Prostate gland (tissue), 2 donors: ENCODE measurements around the gene TSPAN11. TPM values are rescaled to one million over a fixed set of nuclear protein-coding genes. Genes with fewer than 3 reads are reported as not detected.

Experiments used
- DNase-seq: peaks from one replicate; pipeline ENCODE4 v3.0.0-alpha.2; 2019; ENCODE audit warnings: low spot score
- H3K27ac ChIP-seq, 2 donors: fragments of 200-600 bp; sonication (generic); 2 replicates each; pipeline ENCODE4 v1.5.1; 2017 to 2019
- H3K27me3 ChIP-seq: fragments of 200-600 bp; sonication (generic); replicated peaks from 2 replicates; pipeline ENCODE4 v1.5.1; 2019; ENCODE audit not compliant: insufficient read depth
- H3K36me3 ChIP-seq, 2 donors: fragments of 200-600 bp; sonication (generic); 1 replicate in 1 of 2; 2 replicates in 1 of 2; pipeline versions ENCODE4 v1.5.1 to v1.8.1; 2017 to 2019
- H3K4me1 ChIP-seq: fragments of 200-600 bp; sonication (generic); replicated peaks from 2 replicates; pipeline ENCODE4 v1.5.1; 2019
- H3K4me3 ChIP-seq, 2 donors: fragments of 200-600 bp; sonication (generic); 2 replicates each; pipeline ENCODE4 v1.5.1; 2017 to 2019
- H3K9me3 ChIP-seq: fragments of 200-600 bp; sonication (generic); 2 replicates; pipeline ENCODE4 v1.5.1; 2017
- CTCF ChIP-seq, 4 experiments: fragments of 200-600 bp in 2 of 4; fragments of 450-650 bp in 2 of 4; sonication (generic) in 2 of 4; IDR thresholded peaks; 1 replicate in 3 of 4; 2 replicates in 1 of 4; pipeline ENCODE4 v1.5.1; 2016 to 2019; ENCODE audit warnings: antibody characterized with exemption in 4 of 4, mild to moderate bottlenecking in 2 of 4, moderate library complexity in 2 of 4
- POLR2A ChIP-seq: fragments of 450-650 bp; IDR thresholded peaks from one replicate; pipeline ENCODE4 v1.6.1; 2016; ENCODE audit warnings: antibody characterized with exemption, mild to moderate bottlenecking
- POLR2AphosphoS5 ChIP-seq: sonication (generic); formaldehyde crosslinking; IDR thresholded peaks from one replicate; pipeline ENCODE4 v1.6.1; 2017; ENCODE audit warnings: antibody characterized with exemption
- WGBS: methylation state at CpG from one replicate; pipeline ENCODE4 v1.1.5; 2018; 5-methylcytosine and 5-hydroxymethylcytosine counted together
- intact Hi-C: fragments of 100-400 bp; cut with DNase I; formaldehyde crosslinking; loops from one replicate; pipeline ENCODE4 v1.14.2; 2022
- total RNA-seq, 2 donors: library from RNA; depleted of rRNA; stranded (reverse); fragments of >200 nt; gene quantifications; one replicate each; pipeline ENCODE4 v1.1.0, GENCODE V29; 2016

The TSPAN11 gene
- total RNA-seq, 2 donors from 2014 or later, result 1.0 to 4.1 TPM

GRCh38 chr12:30980955-30981662, 54.6 kb downstream of the TSPAN11 start:
- Histone ChIP-seq H3K4me1 (no peaks in the 10 kb centered on the region), H3K9me3 (no peaks in the 10 kb centered on the region), H3K36me3 (no peaks in the 10 kb centered on the region), H3K4me3 (no peak overlapping the region), H3K27ac (no peak overlapping the region), H3K27me3 (no peaks in the 10 kb centered on the region)
- intact Hi-C loops, result no loop called here
- TF ChIP-seq POLR2AphosphoS5, result no peak
- no peak for TF ChIP-seq POLR2A
- TF ChIP-seq CTCF (IDR thresholded peaks at IDR 0.05), result no peak
- no peak for DNase-seq
- 82% methylated on average over 18 of the region's 18 CpGs for WGBS

GRCh38 chr12:30982413-30982812, 55.9 kb downstream of the TSPAN11 start:
- H3K9me3 ChIP-seq, result no peaks in the 10 kb centered on the region
- H3K36me3 ChIP-seq, result no peaks in the 10 kb centered on the region
- no peaks in the 10 kb centered on the region for H3K27me3 ChIP-seq
- H3K27ac ChIP-seq, result no peak overlapping the region
- no peak overlapping the region for H3K4me3 ChIP-seq
- intact Hi-C loops, result no loop called here
- DNase-seq, result no peak
- no peaks in the 10 kb centered on the region for H3K4me1 ChIP-seq
- 94% methylated on average over 12 of the region's 12 CpGs for WGBS
- no peak for TF ChIP-seq POLR2AphosphoS5
- TF ChIP-seq CTCF (IDR thresholded peaks at IDR 0.05), result no peak
- TF ChIP-seq POLR2A, result no peak

GRCh38 chr12:30985814-30986452, 59.4 kb downstream of the TSPAN11 start:
- 38% methylated on average over 7 of the region's 7 CpGs for WGBS
- Histone ChIP-seq H3K27me3 (no peaks in the 10 kb centered on the region), H3K9me3 (no peaks in the 10 kb centered on the region), H3K4me3 (no peak overlapping the region), H3K27ac (no peak overlapping the region), H3K36me3 (no peaks in the 10 kb centered on the region), H3K4me1 (no peaks in the 10 kb centered on the region)
- no peak for TF ChIP-seq POLR2A
- peak; percentile 16 for TF ChIP-seq POLR2AphosphoS5
- peak; percentile 43 to 73 (median 62) for TF ChIP-seq CTCF (IDR thresholded peaks at IDR 0.05)
- DNase-seq, result peak; percentile 33
- intact Hi-C loops, result no loop called here

GRCh38 chr12:30988086-30988485, 61.5 kb downstream of the TSPAN11 start:
- Histone ChIP-seq H3K9me3 (no peaks in the 10 kb centered on the region), H3K4me3 (no peak overlapping the region), H3K27me3 (no peaks in the 10 kb centered on the region), H3K4me1 (no peaks in the 10 kb centered on the region), H3K36me3 (no peaks in the 10 kb centered on the region), H3K27ac (no peak overlapping the region)
- no peak for DNase-seq
- intact Hi-C loops, result loop anchor here (2.0 kb wide), 1 partner anchor 137 kb away; no protein-coding TSS in a partner anchor
- WGBS, result 75% methylated on average over 9 of the region's 9 CpGs
- no peak for TF ChIP-seq CTCF (IDR thresholded peaks at IDR 0.05)
- no peak for TF ChIP-seq POLR2A
- no peak for TF ChIP-seq POLR2AphosphoS5
